ENCODE measurements around the gene CYFIP1. TPM values are rescaled to one million over a fixed set of nuclear protein-coding genes. Genes with fewer than 3 reads are reported as not detected.

CYFIP1 gene
- total and polyA plus RNA-seq, 2 donors (not counting 1 experiment from before 2014, with no cell fraction given), result 59.4 to 102 TPM

GRCh38 chr15:22948056-22948455 is 32.1 kb downstream of the CYFIP1 start:
- peaks cover 24% of the 10 kb centered on the region for H3K4me1 ChIP-seq (ENCODE audit: control insufficient read depth, extremely low read depth, insufficient read depth, low read length)
- no peak overlapping the region for H3K4me2 ChIP-seq (ENCODE audit: extremely low read depth, insufficient read depth, low read length)
- H3K79me2 ChIP-seq (ENCODE audit: control insufficient read depth, insufficient read depth, low read length), result peaks cover 51% of the 10 kb centered on the region
- no peaks in the 10 kb centered on the region for H3K9me3 ChIP-seq (ENCODE audit: control insufficient read depth, insufficient read depth, low read depth, low read length)
- no peak overlapping the region for H3K4me3 ChIP-seq (replicated peaks in 1 of 4; ENCODE audit: control extremely low read depth in 1 of 4, insufficient read depth in 1 of 4, low read depth in 3 of 4, low read length in 4 of 4)
- DNase-seq (ENCODE audit: low read depth in 2 of 2), result no peak
- H4K20me1 ChIP-seq (ENCODE audit: control insufficient read depth, extremely low read depth, insufficient read depth, low read length), result no peaks in the 10 kb centered on the region
- H2AFZ ChIP-seq (ENCODE audit: low read length), result no peak overlapping the region
- H3K27me3 ChIP-seq (ENCODE audit: control insufficient read depth, insufficient read depth, low read length), result no peaks in the 10 kb centered on the region
- H3K36me3 ChIP-seq (ENCODE audit: control insufficient read depth, insufficient read depth, low read length), result peaks cover 3% of the 10 kb centered on the region
- TF ChIP-seq EZH2 (IDR thresholded peaks at IDR 0.05; ENCODE audit: low read length, missing control alignments) (no peak), CTCF (conservative IDR thresholded peaks at IDR 0.05 in 1 of 2, IDR thresholded peaks at IDR 0.05 in 1 of 2; ENCODE audit: low read depth in 1 of 2, low read length in 2 of 2) (no peak)
- no peak overlapping the region for H3K27ac ChIP-seq (ENCODE audit: insufficient read depth, low read length)
- H3K9ac ChIP-seq (ENCODE audit: insufficient read depth, low read length), result no peak overlapping the region

GRCh38 chr15:22947101-22948000 is 32.8 kb downstream of the CYFIP1 start:
- DNase-seq (ENCODE audit: low read depth in 2 of 2), result no peak
- Histone ChIP-seq H3K27me3 (ENCODE audit: control insufficient read depth, insufficient read depth, low read length) (no peaks in the 10 kb centered on the region), H3K27ac (ENCODE audit: insufficient read depth, low read length) (no peak overlapping the region), H3K36me3 (ENCODE audit: control insufficient read depth, insufficient read depth, low read length) (peaks cover 9% of the 10 kb centered on the region), H3K79me2 (ENCODE audit: control insufficient read depth, insufficient read depth, low read length) (peaks cover 46% of the 10 kb centered on the region), H2AFZ (ENCODE audit: low read length) (no peak overlapping the region), H4K20me1 (ENCODE audit: control insufficient read depth, extremely low read depth, insufficient read depth, low read length) (no peaks in the 10 kb centered on the region), H3K4me1 (ENCODE audit: control insufficient read depth, extremely low read depth, insufficient read depth, low read length) (peaks cover 18% of the 10 kb centered on the region), H3K4me3 (replicated peaks in 1 of 4; ENCODE audit: control extremely low read depth in 1 of 4, insufficient read depth in 1 of 4, low read depth in 3 of 4, low read length in 4 of 4) (no peak overlapping the region), H3K9me3 (ENCODE audit: control insufficient read depth, insufficient read depth, low read depth, low read length) (no peaks in the 10 kb centered on the region), H3K9ac (ENCODE audit: insufficient read depth, low read length) (no peak overlapping the region), H3K4me2 (ENCODE audit: extremely low read depth, insufficient read depth, low read length) (no peak overlapping the region)
- no peak for TF ChIP-seq EZH2 (IDR thresholded peaks at IDR 0.05; ENCODE audit: low read length, missing control alignments)
- TF ChIP-seq CTCF (conservative IDR thresholded peaks at IDR 0.05 in 1 of 2, IDR thresholded peaks at IDR 0.05 in 1 of 2; ENCODE audit: low read depth in 1 of 2, low read length in 2 of 2), result no peak

GRCh38 chr15:22945071-22945470 is 35.1 kb downstream of the CYFIP1 start:
- Histone ChIP-seq H3K27ac (ENCODE audit: insufficient read depth, low read length) (no peak overlapping the region), H3K9me3 (ENCODE audit: control insufficient read depth, insufficient read depth, low read depth, low read length) (no peaks in the 10 kb centered on the region), H3K36me3 (ENCODE audit: control insufficient read depth, insufficient read depth, low read length) (peaks cover 9% of the 10 kb centered on the region), H3K4me3 (replicated peaks in 1 of 4; ENCODE audit: control extremely low read depth in 1 of 4, insufficient read depth in 1 of 4, low read depth in 3 of 4, low read length in 4 of 4) (no peak overlapping the region), H4K20me1 (ENCODE audit: control insufficient read depth, extremely low read depth, insufficient read depth, low read length) (no peaks in the 10 kb centered on the region), H3K27me3 (ENCODE audit: control insufficient read depth, insufficient read depth, low read length) (no peaks in the 10 kb centered on the region), H2AFZ (ENCODE audit: low read length) (no peak overlapping the region), H3K79me2 (ENCODE audit: control insufficient read depth, insufficient read depth, low read length) (peaks cover 30% of the 10 kb centered on the region), H3K4me2 (ENCODE audit: extremely low read depth, insufficient read depth, low read length) (no peak overlapping the region), H3K9ac (ENCODE audit: insufficient read depth, low read length) (no peak overlapping the region), H3K4me1 (ENCODE audit: control insufficient read depth, extremely low read depth, insufficient read depth, low read length) (peaks cover 5% of the 10 kb centered on the region)
- DNase-seq (ENCODE audit: low read depth in 2 of 2), result no peak
- TF ChIP-seq EZH2 (IDR thresholded peaks at IDR 0.05; ENCODE audit: low read length, missing control alignments) (no peak), CTCF (conservative IDR thresholded peaks at IDR 0.05 in 1 of 2, IDR thresholded peaks at IDR 0.05 in 1 of 2; ENCODE audit: low read depth in 1 of 2, low read length in 2 of 2) (no peak)
